ENCODE measurements around the gene SLC12A7.
A peak's percentile ranks its signal among the peaks of the same experiment; 100 is the strongest.

Gene SLC12A7

DNA sequence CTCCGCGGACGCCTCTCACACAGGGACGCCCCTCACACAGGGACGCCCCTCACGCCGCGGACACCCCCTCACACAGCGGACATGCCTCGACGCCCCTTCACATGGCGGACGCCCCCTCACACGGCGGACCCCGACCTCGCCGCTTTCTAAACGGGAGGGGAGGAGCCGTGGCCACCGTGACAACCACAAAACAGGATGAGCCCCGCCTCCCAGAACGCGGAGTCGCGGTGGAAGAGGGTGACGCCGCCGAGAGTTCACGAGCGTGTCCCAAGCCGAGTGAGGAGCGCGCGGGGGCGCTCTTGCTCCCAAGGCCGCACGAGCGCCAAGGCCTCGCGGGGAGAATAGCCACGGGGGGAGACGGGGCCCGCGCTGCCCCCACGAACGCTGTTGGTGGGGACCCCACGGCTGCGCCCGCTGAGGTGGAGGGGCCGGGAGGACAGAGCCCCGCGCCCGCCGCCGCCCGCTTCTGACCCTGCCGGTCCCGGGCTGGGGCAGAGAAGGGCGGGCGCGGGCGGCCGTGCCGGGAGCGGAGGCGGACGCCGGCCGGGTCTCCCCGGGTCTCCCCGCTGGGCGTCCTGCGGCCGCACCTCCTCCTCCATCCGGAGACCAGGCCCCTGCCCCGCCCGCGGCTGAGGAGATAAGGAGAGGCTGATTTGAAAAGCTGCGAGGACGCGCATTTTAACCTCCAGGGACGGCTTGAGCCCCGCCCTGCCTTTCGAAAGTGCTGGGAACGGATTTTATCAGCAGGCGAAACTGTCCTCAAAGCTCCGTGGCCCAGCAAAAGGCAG, 107.2 kb downstream of the SLC12A7 start (continued):
- TF ChIP-seq ZNF292 (tag by site-specific recombination; IDR thresholded peaks at IDR 0.05; ENCODE audit: borderline replicate concordance, low read depth): no peak
- no peak for TF ChIP-seq ZNF223 (tag by site-specific recombination; IDR thresholded peaks at IDR 0.05)
- TF ChIP-seq ZNF394 (tag by site-specific recombination; IDR thresholded peaks at IDR 0.05; ENCODE audit: borderline replicate concordance): no peak
- no peak for TF ChIP-seq ZNF658 (tag by site-specific recombination; IDR thresholded peaks at IDR 0.05)
- no peak for TF ChIP-seq MZF1 (tag by site-specific recombination; IDR thresholded peaks at IDR 0.05; ENCODE audit: borderline replicate concordance)
- 0 out of 2 replicates have a peak, but pooled peaks have one; percentile 14 for TF ChIP-seq ZNF76 (tag by site-specific recombination; IDR thresholded peaks at IDR 0.05; ENCODE audit: borderline replicate concordance, low read depth)
- TF ChIP-seq ZBTB17 (tag by site-specific recombination; IDR thresholded peaks at IDR 0.05): no peak
- TF ChIP-seq GLI4 (tag by site-specific recombination; IDR thresholded peaks at IDR 0.05): no peak
- no peak for TF ChIP-seq ZNF701 (tag by site-specific recombination; IDR thresholded peaks at IDR 0.05)
- no peak for TF ChIP-seq ZFP69B (tag by site-specific recombination; IDR thresholded peaks at IDR 0.05)
- TF ChIP-seq ZNF174 (tag by site-specific recombination; IDR thresholded peaks at IDR 0.05): no peak
- TF ChIP-seq, protein P1, sequence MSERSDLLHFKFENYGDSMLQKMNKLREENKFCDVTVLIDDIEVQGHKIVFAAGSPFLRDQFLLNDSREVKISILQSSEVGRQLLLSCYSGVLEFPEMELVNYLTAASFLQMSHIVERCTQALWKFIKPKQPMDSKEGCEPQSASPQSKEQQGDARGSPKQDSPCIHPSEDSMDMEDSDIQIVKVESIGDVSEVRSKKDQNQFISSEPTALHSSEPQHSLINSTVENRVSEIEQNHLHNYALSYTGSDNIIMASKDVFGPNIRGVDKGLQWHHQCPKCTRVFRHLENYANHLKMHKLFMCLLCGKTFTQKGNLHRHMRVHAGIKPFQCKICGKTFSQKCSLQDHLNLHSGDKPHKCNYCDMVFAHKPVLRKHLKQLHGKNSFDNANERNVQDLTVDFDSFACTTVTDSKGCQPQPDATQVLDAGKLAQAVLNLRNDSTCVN (tag by site-specific recombination; optimal IDR thresholded peaks at IDR 0.05): peak; percentile 93
- TF ChIP-seq, protein P2, sequence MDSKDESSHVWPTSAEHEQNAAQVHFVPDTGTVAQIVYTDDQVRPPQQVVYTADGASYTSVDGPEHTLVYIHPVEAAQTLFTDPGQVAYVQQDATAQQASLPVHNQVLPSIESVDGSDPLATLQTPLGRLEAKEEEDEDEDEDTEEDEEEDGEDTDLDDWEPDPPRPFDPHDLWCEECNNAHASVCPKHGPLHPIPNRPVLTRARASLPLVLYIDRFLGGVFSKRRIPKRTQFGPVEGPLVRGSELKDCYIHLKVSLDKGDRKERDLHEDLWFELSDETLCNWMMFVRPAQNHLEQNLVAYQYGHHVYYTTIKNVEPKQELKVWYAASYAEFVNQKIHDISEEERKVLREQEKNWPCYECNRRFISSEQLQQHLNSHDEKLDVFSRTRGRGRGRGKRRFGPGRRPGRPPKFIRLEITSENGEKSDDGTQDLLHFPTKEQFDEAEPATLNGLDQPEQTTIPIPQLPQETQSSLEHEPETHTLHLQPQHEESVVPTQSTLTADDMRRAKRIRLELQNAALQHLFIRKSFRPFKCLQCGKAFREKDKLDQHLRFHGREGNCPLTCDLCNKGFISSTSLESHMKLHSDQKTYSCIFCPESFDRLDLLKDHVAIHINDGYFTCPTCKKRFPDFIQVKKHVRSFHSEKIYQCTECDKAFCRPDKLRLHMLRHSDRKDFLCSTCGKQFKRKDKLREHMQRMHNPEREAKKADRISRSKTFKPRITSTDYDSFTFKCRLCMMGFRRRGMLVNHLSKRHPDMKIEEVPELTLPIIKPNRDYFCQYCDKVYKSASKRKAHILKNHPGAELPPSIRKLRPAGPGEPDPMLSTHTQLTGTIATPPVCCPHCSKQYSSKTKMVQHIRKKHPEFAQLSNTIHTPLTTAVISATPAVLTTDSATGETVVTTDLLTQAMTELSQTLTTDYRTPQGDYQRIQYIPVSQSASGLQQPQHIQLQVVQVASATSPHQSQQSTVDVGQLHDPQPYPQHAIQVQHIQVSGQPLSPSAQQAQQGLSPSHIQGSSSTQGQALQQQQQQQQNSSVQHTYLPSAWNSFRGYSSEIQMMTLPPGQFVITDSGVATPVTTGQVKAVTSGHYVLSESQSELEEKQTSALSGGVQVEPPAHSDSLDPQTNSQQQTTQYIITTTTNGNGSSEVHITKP (tag by site-specific recombination; IDR thresholded peaks at IDR 0.05): no peak; the same call in 1 of the 2 replicates
- no peak for TF ChIP-seq ZNF624 (tag by site-specific recombination; IDR thresholded peaks at IDR 0.05)
- no peak for TF ChIP-seq ZNF654 (tag by site-specific recombination; IDR thresholded peaks at IDR 0.05; ENCODE audit: low read depth)
- TF ChIP-seq ZNF324 (tag by site-specific recombination; IDR thresholded peaks at IDR 0.05): no peak
- no peak for TF ChIP-seq ZNF792 (tag by site-specific recombination; IDR thresholded peaks at IDR 0.05)
- no peak for TF ChIP-seq ZNF514 (tag by site-specific recombination; IDR thresholded peaks at IDR 0.05)
- TF ChIP-seq ZNF791 (tag by site-specific recombination; IDR thresholded peaks at IDR 0.05): no peak
- TF ChIP-seq BCL11A (tag by site-specific recombination; IDR thresholded peaks at IDR 0.05; ENCODE audit: low read depth): no peak
- peak; percentile 11; the same call in 1 of the 2 replicates for TF ChIP-seq EGR2 (tag by site-specific recombination; IDR thresholded peaks at IDR 0.05; ENCODE audit: low read depth)
- TF ChIP-seq ZNF610 (tag by site-specific recombination; IDR thresholded peaks at IDR 0.05; ENCODE audit: borderline replicate concordance): no peak
- no peak for TF ChIP-seq KLF8 (tag by site-specific recombination; IDR thresholded peaks at IDR 0.05)
- TF ChIP-seq, protein P3, sequence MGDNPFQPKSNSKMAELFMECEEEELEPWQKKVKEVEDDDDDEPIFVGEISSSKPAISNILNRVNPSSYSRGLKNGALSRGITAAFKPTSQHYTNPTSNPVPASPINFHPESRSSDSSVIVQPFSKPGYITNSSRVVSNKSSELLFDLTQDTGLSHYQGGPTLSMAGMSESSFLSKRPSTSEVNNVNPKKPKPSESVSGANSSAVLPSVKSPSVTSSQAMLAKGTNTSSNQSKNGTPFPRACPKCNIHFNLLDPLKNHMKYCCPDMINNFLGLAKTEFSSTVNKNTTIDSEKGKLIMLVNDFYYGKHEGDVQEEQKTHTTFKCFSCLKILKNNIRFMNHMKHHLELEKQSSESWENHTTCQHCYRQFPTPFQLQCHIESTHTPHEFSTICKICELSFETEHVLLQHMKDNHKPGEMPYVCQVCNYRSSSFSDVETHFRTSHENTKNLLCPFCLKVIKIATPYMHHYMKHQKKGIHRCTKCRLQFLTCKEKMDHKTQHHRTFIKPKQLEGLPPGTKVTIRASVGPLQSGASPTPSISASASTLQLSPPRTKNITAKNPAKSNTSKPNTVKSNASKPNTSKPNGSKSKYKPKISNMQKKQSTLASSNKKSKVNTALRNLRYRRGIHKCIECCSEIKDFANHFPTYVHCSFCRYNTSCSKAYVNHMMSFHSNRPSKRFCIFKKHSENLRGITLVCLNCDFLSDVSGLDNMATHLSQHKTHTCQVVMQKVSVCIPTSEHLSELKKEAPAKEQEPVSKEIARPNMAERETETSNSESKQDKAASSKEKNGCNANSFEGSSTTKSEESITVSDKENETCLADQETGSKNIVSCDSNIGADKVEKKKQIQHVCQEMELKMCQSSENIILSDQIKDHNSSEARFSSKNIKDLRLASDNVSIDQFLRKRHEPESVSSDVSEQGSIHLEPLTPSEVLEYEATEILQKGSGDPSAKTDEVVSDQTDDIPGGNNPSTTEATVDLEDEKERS (tag by site-specific recombination; IDR thresholded peaks at IDR 0.05): no peak
- peak; percentile 58; the same call in 1 of the 2 replicates for TF ChIP-seq IKZF3 (tag by site-specific recombination; IDR thresholded peaks at IDR 0.05)
- TF ChIP-seq, protein P4, sequence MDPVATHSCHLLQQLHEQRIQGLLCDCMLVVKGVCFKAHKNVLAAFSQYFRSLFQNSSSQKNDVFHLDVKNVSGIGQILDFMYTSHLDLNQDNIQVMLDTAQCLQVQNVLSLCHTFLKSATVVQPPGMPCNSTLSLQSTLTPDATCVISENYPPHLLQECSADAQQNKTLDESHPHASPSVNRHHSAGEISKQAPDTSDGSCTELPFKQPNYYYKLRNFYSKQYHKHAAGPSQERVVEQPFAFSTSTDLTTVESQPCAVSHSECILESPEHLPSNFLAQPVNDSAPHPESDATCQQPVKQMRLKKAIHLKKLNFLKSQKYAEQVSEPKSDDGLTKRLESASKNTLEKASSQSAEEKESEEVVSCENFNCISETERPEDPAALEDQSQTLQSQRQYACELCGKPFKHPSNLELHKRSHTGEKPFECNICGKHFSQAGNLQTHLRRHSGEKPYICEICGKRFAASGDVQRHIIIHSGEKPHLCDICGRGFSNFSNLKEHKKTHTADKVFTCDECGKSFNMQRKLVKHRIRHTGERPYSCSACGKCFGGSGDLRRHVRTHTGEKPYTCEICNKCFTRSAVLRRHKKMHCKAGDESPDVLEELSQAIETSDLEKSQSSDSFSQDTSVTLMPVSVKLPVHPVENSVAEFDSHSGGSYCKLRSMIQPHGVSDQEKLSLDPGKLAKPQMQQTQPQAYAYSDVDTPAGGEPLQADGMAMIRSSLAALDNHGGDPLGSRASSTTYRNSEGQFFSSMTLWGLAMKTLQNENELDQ (tag by site-specific recombination; IDR thresholded peaks at IDR 0.05; ENCODE audit: low read depth): no peak
- TF ChIP-seq ZNF366 (tag by site-specific recombination; conservative IDR thresholded peaks at IDR 0.05): no peak
- no peak for TF ChIP-seq HOXC10 (CRISPR knock-in tag; IDR thresholded peaks at IDR 0.05)
- TF ChIP-seq HOXD13 (CRISPR knock-in tag; IDR thresholded peaks at IDR 0.05; ENCODE audit: borderline replicate concordance): no peak
